Activated T-cell treated with anti-CD3 and anti-CD28 coated beads, Interleukin-2, amount 50 U/mL, for 24 hours (primary cell): ENCODE results near the gene PTP4A2.
A peak's percentile ranks its signal among the peaks of the same experiment; 100 is the strongest.
"Not testable (repeated sequence)": the region's sequence is repeated elsewhere in the genome, so short reads cannot be mapped to it uniquely, and the experiment has no call there.

Source experiments
- DNase-seq: peaks from one replicate; pipeline ENCODE4 v3.0.0-alpha.2; 2020
- H3K27ac Mint-ChIP-seq: 2 replicates; pipeline ENCODE4 v1.8.0; 2020; ENCODE audit warnings: mild to moderate bottlenecking, mixed read lengths
- H3K27me3 Mint-ChIP-seq: 2 replicates; pipeline ENCODE4 v1.8.0; 2020; ENCODE audit warnings: mixed read lengths
- H3K36me3 Mint-ChIP-seq: 2 replicates; pipeline ENCODE4 v1.8.0; 2020; ENCODE audit warnings: low read depth, mixed read lengths
- H3K4me1 Mint-ChIP-seq: 2 replicates; pipeline ENCODE4 v1.8.0; 2020; ENCODE audit warnings: low read depth, mixed read lengths
- H3K4me3 Mint-ChIP-seq: 2 replicates; pipeline ENCODE4 v1.8.0; 2020; ENCODE audit warnings: mild to moderate bottlenecking, moderate library complexity, mixed read lengths
- H3K9me3 Mint-ChIP-seq: 2 replicates; pipeline ENCODE4 v1.8.0; 2020; ENCODE audit warnings: mixed read lengths

The PTP4A2 gene

GRCh38 chr1:31957701-31958674, 19.8 kb upstream of the PTP4A2 start:
- peaks cover 82% of the 10 kb centered on the region for H3K4me1 Mint-ChIP-seq
- no peaks in the 10 kb centered on the region for H3K36me3 Mint-ChIP-seq
- H3K4me3 Mint-ChIP-seq: peak overlapping the region; percentile 39
- peak; percentile 64 for DNase-seq
- H3K27me3 Mint-ChIP-seq: no peaks in the 10 kb centered on the region
- H3K9me3 Mint-ChIP-seq: no peaks in the 10 kb centered on the region
- peak overlapping the region; percentile 96 for H3K27ac Mint-ChIP-seq

- DNase-seq: peak; percentile 82
- Mint-ChIP-seq H3K4me1 (peaks cover 80% of the 10 kb centered on the region), H3K4me3 (peak overlapping the region; percentile 73), H3K27me3 (no peaks in the 10 kb centered on the region), H3K36me3 (no peaks in the 10 kb centered on the region), H3K27ac (peak overlapping the region; percentile 96), H3K9me3 (no peaks in the 10 kb centered on the region)
Observed at GRCh38 chr1:31955917-31956736, 18.0 kb upstream of the PTP4A2 start.

GRCh38 chr1:31954607-31955283, 16.6 kb upstream of the PTP4A2 start:
- DNase-seq: no peak
- no peak overlapping the region for H3K4me3 Mint-ChIP-seq

GRCh38 chr1:31952825-31953220, 14.7 kb upstream of the PTP4A2 start:
- no peaks in the 10 kb centered on the region for H3K36me3 Mint-ChIP-seq
- H3K4me1 Mint-ChIP-seq: peaks cover 57% of the 10 kb centered on the region
- H3K27me3 Mint-ChIP-seq: no peaks in the 10 kb centered on the region
- no peak overlapping the region for H3K27ac Mint-ChIP-seq
- DNase-seq: no peak
- H3K4me3 Mint-ChIP-seq: no peak overlapping the region
- H3K9me3 Mint-ChIP-seq: no peaks in the 10 kb centered on the region

More at GRCh38 chr1:31954607-31955283, 16.6 kb upstream of the PTP4A2 start:
- Mint-ChIP-seq H3K4me1 (peaks cover 73% of the 10 kb centered on the region), H3K27me3 (no peaks in the 10 kb centered on the region), H3K27ac (peak overlapping the region; percentile 87), H3K36me3 (no peaks in the 10 kb centered on the region), H3K9me3 (no peaks in the 10 kb centered on the region)

- no peaks in the 10 kb centered on the region for H3K27me3 Mint-ChIP-seq
- H3K9me3 Mint-ChIP-seq: no peaks in the 10 kb centered on the region
- no peak overlapping the region for H3K27ac Mint-ChIP-seq
- no peak for DNase-seq
- H3K4me3 Mint-ChIP-seq: no peak overlapping the region
- H3K4me1 Mint-ChIP-seq: peaks cover 49% of the 10 kb centered on the region
- H3K36me3 Mint-ChIP-seq: no peaks in the 10 kb centered on the region
Observed at GRCh38 chr1:31951276-31951675, 13.1 kb upstream of the PTP4A2 start.

- Mint-ChIP-seq H3K27ac (no peak overlapping the region), H3K4me3 (no peak overlapping the region), H3K27me3 (no peaks in the 10 kb centered on the region), H3K4me1 (peaks cover 43% of the 10 kb centered on the region), H3K9me3 (no peaks in the 10 kb centered on the region), H3K36me3 (no peaks in the 10 kb centered on the region)
- DNase-seq: no peak
Observed at GRCh38 chr1:31949862-31950261, 11.7 kb upstream of the PTP4A2 start.

- H3K4me1 Mint-ChIP-seq: peaks cover 53% of the 10 kb centered on the region
- H3K27ac Mint-ChIP-seq, H3K36me3 Mint-ChIP-seq, H3K4me3 Mint-ChIP-seq, H3K27me3 Mint-ChIP-seq, H3K9me3 Mint-ChIP-seq, DNase-seq: not testable (repeated sequence)
Observed at GRCh38 chr1:31945677-31946076, 7.5 kb upstream of the PTP4A2 start.

GRCh38 chr1:31944205-31945089, 6.3 kb upstream of the PTP4A2 start:
- peaks cover 63% of the 10 kb centered on the region for H3K4me1 Mint-ChIP-seq
- H3K36me3 Mint-ChIP-seq: no peaks in the 10 kb centered on the region
- H3K27me3 Mint-ChIP-seq: no peaks in the 10 kb centered on the region
- H3K27ac Mint-ChIP-seq: peak overlapping the region; percentile 95
- peak; percentile 80 for DNase-seq
- no peaks in the 10 kb centered on the region for H3K9me3 Mint-ChIP-seq
- peak overlapping the region; percentile 67 for H3K4me3 Mint-ChIP-seq

- peak overlapping the region; percentile 95 for H3K27ac Mint-ChIP-seq
- no peaks in the 10 kb centered on the region for H3K9me3 Mint-ChIP-seq
- DNase-seq: no peak
- no peaks in the 10 kb centered on the region for H3K36me3 Mint-ChIP-seq
- peak overlapping the region; percentile 67 for H3K4me3 Mint-ChIP-seq
- peaks cover 71% of the 10 kb centered on the region for H3K4me1 Mint-ChIP-seq
- no peaks in the 10 kb centered on the region for H3K27me3 Mint-ChIP-seq
Observed at GRCh38 chr1:31943546-31944184, 5.5 kb upstream of the PTP4A2 start.

GRCh38 chr1:31942061-31942460, 3.9 kb upstream of the PTP4A2 start:
- H3K4me3 Mint-ChIP-seq, H3K36me3 Mint-ChIP-seq: not testable (repeated sequence)

GRCh38 chr1:31939484-31940329, 1.5 kb upstream of the PTP4A2 start:
- Mint-ChIP-seq H3K27me3 (no peaks in the 10 kb centered on the region), H3K36me3 (peaks cover 28% of the 10 kb centered on the region), H3K4me3 (peak overlapping the region; percentile 97), H3K4me1 (peaks cover 79% of the 10 kb centered on the region), H3K27ac (peak overlapping the region; percentile 98), H3K9me3 (no peaks in the 10 kb centered on the region)
- DNase-seq: peak; percentile 83

More at GRCh38 chr1:31942061-31942460, 3.9 kb upstream of the PTP4A2 start:
- DNase-seq, H3K27me3 Mint-ChIP-seq, H3K9me3 Mint-ChIP-seq: not testable (repeated sequence)
- Mint-ChIP-seq H3K27ac (peak overlapping the region; percentile 95), H3K4me1 (peaks cover 74% of the 10 kb centered on the region)

- peak; percentile 86 for DNase-seq
- H3K36me3 Mint-ChIP-seq: peaks cover 48% of the 10 kb centered on the region
- peak overlapping the region; percentile 98 for H3K27ac Mint-ChIP-seq
- no peaks in the 10 kb centered on the region for H3K9me3 Mint-ChIP-seq
- H3K27me3 Mint-ChIP-seq: no peaks in the 10 kb centered on the region
- peak overlapping the region; percentile 97 for H3K4me3 Mint-ChIP-seq
- H3K4me1 Mint-ChIP-seq: peaks cover 78% of the 10 kb centered on the region
Observed at GRCh38 chr1:31937300-31938183, 626 bp downstream of the PTP4A2 start.
